Activated naive CD4-positive, alpha-beta T cell treated with anti-CD3 and anti-CD28 coated beads, Interleukin-2, amount 50 U/mL, for 24 hours (primary cell): ENCODE data around the gene SPATA20.

ENCODE experiments used
- H3K27ac Mint-ChIP-seq: one replicate; pipeline ENCODE4 v1.8.0; 2021; ENCODE audit warnings: mild to moderate bottlenecking, mixed read lengths
- H3K27me3 Mint-ChIP-seq: one replicate; pipeline ENCODE4 v1.8.0; 2021; ENCODE audit warnings: mixed read lengths
- H3K36me3 Mint-ChIP-seq: one replicate; pipeline ENCODE4 v1.8.0; 2021; ENCODE audit warnings: mixed read lengths
- H3K4me1 Mint-ChIP-seq: one replicate; pipeline ENCODE4 v1.8.0; 2021; ENCODE audit warnings: mixed read lengths
- H3K4me3 Mint-ChIP-seq: one replicate; pipeline ENCODE4 v1.8.0; 2021; ENCODE audit warnings: mild to moderate bottlenecking, mixed read lengths
- H3K9me3 Mint-ChIP-seq: one replicate; pipeline ENCODE4 v1.8.0; 2021; ENCODE audit warnings: mixed read lengths

Gene SPATA20

DNA sequence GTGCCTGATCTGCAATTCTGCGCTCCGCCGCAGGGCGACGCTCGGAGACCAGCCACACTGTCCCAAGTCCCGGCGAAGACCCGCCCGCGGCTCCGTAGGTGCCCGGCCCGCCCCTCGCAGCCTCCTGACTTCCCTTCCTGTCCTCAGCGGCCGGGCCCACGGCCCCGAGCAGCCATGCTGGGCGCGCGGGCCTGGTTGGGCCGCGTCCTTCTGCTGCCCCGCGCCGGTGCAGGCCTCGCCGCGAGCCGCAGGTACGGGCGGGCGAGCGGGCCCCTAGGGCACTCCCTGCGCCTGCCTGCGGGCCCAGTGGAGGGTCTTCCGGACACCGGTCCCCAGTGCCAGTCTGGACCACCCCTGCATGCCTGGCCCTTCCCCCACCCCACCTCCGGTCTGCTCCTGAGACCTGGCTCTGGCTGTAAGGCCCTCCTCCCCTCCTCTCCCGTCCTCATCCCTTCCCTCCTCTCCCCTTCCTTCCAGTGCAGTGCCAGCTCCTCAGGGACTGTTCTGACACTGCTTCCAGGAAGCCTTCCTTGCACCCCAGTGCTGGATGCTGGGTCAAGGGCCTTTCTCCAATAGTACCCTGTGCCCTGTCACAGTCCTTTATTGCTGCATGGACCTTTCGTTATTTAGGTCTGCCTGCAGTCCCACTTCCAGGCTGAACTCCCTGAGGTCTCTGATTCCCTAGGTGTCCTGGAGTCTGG, at the start of gene SPATA20:
Gene SPATA20, plus strand, starts transcription at position 140 of the 701 bp plus-strand sequence. Its CDS starts 35 bp downstream, at position 175.
- Mint-ChIP-seq H3K9me3 (no peaks in the 10 kb centered on the region), H3K36me3 (no peaks in the 10 kb centered on the region), H3K4me3 (peak within 1 kb of the TSS; percentile 57), H3K27me3 (peaks cover 5% of the 10 kb centered on the region), H3K27ac (peak within 1 kb of the TSS; percentile 65), H3K4me1 (peaks cover 21% of the 10 kb centered on the region)

DNA sequence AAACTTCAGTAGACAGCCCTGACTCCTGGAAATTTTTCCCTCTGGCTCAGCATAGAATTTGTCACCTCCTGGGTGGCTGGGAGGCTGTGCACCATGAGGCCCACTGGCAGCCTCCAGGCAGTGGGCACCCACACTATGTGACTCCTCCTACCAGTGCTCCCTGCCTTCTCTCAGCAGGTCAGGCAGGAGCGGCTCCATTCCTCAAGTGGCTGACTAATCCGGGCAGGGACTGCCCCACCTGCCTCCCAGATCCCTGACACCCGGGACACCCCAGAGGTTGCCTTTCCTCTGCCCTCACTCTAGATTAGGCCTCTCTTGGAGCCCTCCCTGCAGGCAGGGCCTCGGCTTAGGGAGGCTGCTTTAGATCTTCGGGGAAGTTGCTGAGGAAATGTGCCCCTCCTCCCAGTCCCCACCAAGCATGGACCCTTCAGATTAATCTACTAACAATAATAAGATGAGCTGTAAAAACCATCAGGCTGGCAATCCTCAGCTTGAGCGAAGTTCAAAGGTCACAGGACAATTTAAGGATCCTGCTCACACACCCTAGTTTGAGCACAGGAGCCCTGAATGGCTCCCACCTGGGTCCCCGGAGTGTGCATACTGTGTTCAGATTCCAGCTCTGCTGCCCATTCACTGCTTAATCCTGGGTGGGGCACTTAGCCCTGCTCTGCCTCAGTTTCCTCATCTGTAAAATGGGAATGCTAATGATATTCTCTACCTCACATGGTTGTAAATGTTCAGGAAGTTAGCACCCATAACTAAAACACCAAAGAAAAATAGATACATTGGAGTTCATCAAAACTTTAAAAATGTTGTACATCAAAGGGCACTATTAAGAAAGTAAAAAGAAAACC, 48.7 kb upstream of the SPATA20 start:
- no peaks in the 10 kb centered on the region for H3K4me1 Mint-ChIP-seq

GRCh38 chr17:50499270-50499669, 47.7 kb upstream of the SPATA20 start:
- H3K4me3 Mint-ChIP-seq: no peak overlapping the region
- H3K4me1 Mint-ChIP-seq: peaks cover 5% of the 10 kb centered on the region
- H3K9me3 Mint-ChIP-seq: no peaks in the 10 kb centered on the region
- no peak overlapping the region for H3K27ac Mint-ChIP-seq
- no peaks in the 10 kb centered on the region for H3K36me3 Mint-ChIP-seq
- peaks cover 2% of the 10 kb centered on the region for H3K27me3 Mint-ChIP-seq

More for the DNA sequence above, 48.7 kb upstream of the SPATA20 start:
- no peak overlapping the region for H3K27ac Mint-ChIP-seq
- peaks cover 2% of the 10 kb centered on the region for H3K27me3 Mint-ChIP-seq
- H3K4me3 Mint-ChIP-seq: no peak overlapping the region
- H3K9me3 Mint-ChIP-seq: no peaks in the 10 kb centered on the region
- H3K36me3 Mint-ChIP-seq: no peaks in the 10 kb centered on the region

DNA sequence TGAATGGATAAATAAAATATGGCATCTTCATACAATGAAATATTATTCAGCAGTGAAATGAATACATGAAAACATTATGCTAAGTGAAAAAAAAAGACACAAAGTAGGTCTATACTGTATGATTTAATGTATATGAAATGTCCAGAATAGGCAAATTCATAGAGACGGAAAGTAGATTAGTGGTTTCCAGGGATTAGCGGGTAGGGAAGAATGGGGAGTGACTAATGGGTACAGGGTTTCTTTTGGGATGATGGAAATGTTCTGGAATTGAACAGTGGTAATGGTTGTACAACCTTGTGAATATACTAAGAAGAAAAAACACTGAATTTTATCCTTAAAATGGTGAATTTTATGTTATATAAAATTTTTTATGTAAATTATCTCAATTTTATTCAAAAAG, 47.3 kb upstream of the SPATA20 start:
- H3K9me3 Mint-ChIP-seq: no peaks in the 10 kb centered on the region
- no peak overlapping the region for H3K27ac Mint-ChIP-seq
- peaks cover 2% of the 10 kb centered on the region for H3K27me3 Mint-ChIP-seq
- no peaks in the 10 kb centered on the region for H3K36me3 Mint-ChIP-seq
- H3K4me1 Mint-ChIP-seq: peaks cover 9% of the 10 kb centered on the region
- no peak overlapping the region for H3K4me3 Mint-ChIP-seq

GRCh38 chr17:50501054-50501453, 45.9 kb upstream of the SPATA20 start:
- Mint-ChIP-seq H3K4me3 (no peak overlapping the region), H3K27me3 (peaks cover 2% of the 10 kb centered on the region), H3K4me1 (peaks cover 18% of the 10 kb centered on the region)

DNA sequence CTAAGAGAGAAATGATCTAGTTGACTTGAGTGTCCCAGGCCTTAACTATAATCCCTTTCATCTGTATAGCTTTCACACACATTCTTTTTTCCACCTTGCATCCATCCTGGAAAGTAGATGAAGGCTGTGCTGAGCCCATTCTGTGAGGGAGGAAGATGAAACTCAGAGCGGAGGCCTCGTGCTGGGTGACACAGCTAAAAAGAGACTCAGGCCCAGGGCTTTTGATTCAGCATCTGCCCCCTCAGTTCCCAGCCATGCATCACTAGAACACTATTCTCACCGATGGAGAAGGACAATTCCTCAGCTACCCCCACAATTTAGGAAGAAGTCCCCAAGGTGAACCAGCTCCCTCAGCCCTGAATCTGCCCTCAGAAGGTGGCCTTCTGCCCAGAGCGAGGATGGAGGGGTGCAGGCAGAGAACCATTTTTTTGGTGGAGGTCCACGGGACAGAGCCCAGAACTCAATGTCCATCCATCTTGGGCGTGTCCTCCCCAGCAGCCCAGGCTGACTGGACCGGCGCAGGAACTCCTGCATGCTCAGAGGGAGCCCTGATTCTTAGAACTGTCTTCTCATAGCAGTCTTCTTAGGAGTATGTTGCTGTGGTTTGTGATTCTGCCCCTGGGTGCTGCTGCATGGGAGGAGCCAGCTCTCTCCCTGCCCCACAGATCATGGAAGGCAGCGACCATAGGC, 44.5 kb upstream of the SPATA20 start:
- Mint-ChIP-seq H3K36me3 (no peaks in the 10 kb centered on the region), H3K4me3 (no peak overlapping the region), H3K27me3 (peaks cover 2% of the 10 kb centered on the region), H3K27ac (no peak overlapping the region), H3K9me3 (no peaks in the 10 kb centered on the region), H3K4me1 (peaks cover 19% of the 10 kb centered on the region)

More at GRCh38 chr17:50501054-50501453, 45.9 kb upstream of the SPATA20 start:
- Mint-ChIP-seq H3K9me3 (no peaks in the 10 kb centered on the region), H3K27ac (no peak overlapping the region), H3K36me3 (no peaks in the 10 kb centered on the region)

DNA sequence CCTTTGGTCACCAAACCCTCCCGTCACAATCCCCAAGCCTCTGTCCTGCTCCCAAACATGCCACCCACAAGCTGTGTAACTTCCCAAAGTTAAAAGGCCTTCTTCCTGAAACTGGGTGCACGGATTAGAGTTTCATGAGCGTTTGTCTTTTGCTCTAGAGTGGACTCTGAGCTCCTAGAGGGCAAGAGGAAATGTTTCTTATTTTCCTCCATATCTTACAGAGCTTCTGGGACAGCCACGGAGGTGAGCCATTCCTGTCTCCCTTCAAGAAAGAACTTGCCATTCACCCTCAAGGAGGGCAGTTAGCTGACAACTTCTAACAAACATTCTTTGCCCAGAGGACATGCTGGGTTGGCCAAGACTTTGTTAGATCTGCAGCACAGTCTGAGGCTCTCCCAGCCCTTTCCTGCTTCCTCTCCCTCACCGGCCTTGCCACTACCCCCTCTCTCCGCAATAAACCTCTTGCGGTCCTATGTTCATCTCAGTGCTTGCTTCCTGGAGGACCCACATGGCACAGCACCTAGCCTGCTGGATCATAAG, 41.3 kb upstream of the SPATA20 start:
- Mint-ChIP-seq H3K4me3 (no peak overlapping the region), H3K27me3 (no peaks in the 10 kb centered on the region), H3K27ac (no peak overlapping the region), H3K36me3 (no peaks in the 10 kb centered on the region), H3K9me3 (no peaks in the 10 kb centered on the region), H3K4me1 (peaks cover 38% of the 10 kb centered on the region)

DNA sequence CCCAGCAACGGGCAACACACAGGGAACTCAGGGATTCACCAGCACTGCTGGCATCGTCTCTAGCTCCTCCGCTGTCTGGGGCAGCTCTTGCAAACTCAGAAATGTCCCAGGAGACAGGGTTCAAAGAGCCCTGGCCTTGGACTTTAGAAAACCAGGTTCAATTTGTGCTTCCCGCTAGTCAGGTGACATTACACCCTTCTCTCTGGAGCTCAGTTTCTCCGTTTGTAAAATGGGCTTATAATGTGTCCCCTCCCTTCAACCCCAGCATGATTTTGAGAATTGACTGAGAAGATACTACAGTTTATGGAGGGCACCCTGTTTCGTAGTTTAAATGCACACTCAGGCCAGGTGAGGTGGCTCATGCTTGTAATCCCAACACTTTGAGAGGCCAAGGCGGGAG, 40.7 kb upstream of the SPATA20 start:
- Mint-ChIP-seq H3K4me1 (peaks cover 44% of the 10 kb centered on the region), H3K27ac (no peak overlapping the region), H3K4me3 (peak overlapping the region; percentile 11), H3K36me3 (no peaks in the 10 kb centered on the region), H3K27me3 (no peaks in the 10 kb centered on the region), H3K9me3 (no peaks in the 10 kb centered on the region)

DNA sequence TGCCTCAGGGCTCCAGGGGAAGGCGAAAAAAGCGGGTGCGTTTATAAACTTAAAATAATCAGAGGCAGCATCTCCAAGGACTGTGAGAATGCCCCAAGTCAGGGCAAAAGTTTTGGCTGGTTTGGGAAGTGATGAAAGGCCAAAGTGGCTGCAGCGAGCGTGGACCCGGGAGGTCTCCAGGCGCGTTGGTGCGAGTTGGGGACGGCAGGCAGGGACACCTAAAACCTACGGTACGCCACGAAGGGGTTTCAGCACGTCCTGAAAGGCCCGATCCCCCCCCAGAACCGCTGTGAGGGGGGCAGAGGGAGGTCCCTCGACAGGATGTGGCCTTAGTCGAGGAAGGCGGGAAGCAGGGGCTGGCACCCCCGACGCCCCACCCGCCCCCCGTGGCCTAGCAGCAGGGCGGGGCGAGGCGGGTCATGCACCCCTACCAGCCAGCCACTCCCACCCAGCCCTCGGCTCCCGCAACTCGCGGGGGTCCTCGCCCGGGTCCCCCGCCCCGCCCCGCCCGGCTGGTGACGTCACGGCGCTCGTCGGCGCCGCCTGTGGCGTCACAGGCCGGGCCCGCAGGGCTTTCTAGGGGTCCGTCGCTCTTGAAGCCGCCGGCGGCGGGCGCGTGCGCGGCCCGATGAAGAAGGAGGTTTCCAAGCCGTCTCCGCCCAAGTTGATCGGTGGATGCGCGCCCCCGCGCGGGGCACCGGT, 39.0 kb upstream of the SPATA20 start, which contains the start of gene MYCBPAP:
Gene MYCBPAP, plus strand, starts transcription at position 569 of the 702 bp plus-strand sequence. CDS start 236 bp downstream, outside the sequence.
- H3K36me3 Mint-ChIP-seq: no peaks in the 10 kb centered on the region
- H3K4me3 Mint-ChIP-seq: peak within 1 kb of the TSS; percentile 91
- H3K27ac Mint-ChIP-seq: peak within 1 kb of the TSS; percentile 63
- H3K27me3 Mint-ChIP-seq: no peaks in the 10 kb centered on the region
- peaks cover 51% of the 10 kb centered on the region for H3K4me1 Mint-ChIP-seq
- no peaks in the 10 kb centered on the region for H3K9me3 Mint-ChIP-seq

DNA sequence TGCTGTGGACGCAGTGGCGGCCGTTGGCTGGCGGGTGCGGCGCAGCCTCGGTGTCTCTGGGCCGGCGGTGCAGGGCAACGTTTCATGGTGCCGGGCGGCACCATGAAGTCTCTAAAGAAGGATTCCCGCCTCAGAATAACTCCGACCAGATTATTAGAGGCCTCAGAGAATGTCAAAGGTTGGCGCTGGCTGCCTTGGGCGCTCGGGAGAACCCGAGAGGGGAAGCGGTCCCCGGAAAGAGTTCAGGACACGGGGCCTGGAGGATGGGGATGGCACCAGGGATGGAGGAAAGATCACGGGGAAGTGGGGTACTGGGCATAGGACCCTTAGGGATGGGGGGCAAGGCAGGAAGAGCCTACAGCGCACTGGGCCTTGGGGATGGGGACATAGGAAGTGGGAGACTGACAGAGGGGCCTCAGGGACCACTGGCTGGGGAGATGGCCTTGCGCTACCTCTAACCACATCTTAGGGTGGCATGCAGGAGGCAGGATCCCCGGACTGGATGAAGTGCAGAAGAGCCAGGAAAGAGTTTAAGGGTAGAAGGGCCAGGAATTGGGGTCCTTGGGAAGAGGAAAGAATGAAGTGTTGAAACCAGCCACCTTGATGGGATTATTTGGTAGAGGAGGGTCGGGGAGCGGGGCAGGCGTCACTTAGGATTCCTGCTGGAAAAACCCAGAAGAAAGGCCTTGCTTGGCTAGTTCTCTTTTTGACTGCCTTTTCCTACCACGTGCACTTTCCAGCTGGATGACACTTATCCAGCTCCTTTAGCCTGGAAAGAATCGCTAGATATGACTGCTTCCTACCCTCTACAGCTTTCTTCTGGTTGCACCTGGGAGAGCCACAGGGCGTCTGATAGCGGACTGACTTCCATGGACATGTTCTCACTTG, 38.2 kb upstream of the SPATA20 start:
- peak overlapping the region; percentile 91 for H3K4me3 Mint-ChIP-seq
- H3K4me1 Mint-ChIP-seq: peaks cover 47% of the 10 kb centered on the region
- no peaks in the 10 kb centered on the region for H3K36me3 Mint-ChIP-seq

DNA sequence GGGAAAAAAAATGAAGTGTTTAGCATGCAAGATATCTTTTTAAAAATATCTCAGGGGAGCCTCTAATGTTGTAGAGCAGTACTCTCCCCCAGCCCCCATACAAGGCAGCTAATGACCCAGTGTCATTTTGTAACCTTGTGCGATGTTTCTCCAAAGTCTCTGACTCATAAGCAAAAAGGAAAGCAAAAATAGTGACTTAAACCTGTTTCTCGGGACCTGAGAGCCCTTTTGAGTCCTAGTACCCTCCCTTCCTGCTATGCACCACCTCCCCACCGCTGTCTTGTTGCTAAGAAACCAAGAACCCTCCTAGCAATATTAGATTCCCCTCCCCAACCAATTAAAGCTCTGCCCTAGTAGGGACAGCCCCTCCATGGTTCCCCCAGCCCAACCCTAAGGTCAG, 35.9 kb upstream of the SPATA20 start:
- Mint-ChIP-seq H3K27me3 (no peaks in the 10 kb centered on the region), H3K27ac (peak overlapping the region; percentile 76), H3K36me3 (no peaks in the 10 kb centered on the region), H3K9me3 (no peaks in the 10 kb centered on the region), H3K4me3 (no peak overlapping the region), H3K4me1 (peaks cover 33% of the 10 kb centered on the region)

More for the DNA sequence above, 38.2 kb upstream of the SPATA20 start:
- H3K27me3 Mint-ChIP-seq: no peaks in the 10 kb centered on the region
- H3K27ac Mint-ChIP-seq: peak overlapping the region; percentile 63
- no peaks in the 10 kb centered on the region for H3K9me3 Mint-ChIP-seq

GRCh38 chr17:50513495-50513894, 33.5 kb upstream of the SPATA20 start:
- Mint-ChIP-seq H3K36me3 (no peaks in the 10 kb centered on the region), H3K27me3 (no peaks in the 10 kb centered on the region), H3K27ac (no peak overlapping the region), H3K9me3 (no peaks in the 10 kb centered on the region), H3K4me3 (no peak overlapping the region), H3K4me1 (peaks cover 39% of the 10 kb centered on the region)

DNA sequence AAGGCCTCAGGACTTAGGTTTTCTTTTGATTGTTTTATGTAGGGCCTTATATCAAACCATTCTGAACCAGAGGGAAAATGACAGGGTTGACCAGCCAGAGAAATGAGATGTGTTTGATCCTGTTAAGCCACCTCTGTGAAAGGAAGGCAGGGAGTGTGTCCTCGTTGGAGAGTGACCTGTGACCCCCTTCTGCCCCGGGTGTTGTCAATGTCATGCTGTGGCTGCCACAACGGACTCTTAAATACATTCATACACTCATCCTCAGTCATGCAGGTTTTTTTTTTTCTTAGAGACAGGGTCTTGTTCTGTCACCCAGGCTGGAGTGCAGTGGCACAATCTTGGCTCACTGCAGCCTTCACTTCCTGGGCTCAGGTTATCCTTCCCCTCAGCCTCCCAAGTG, 32.6 kb upstream of the SPATA20 start:
- Mint-ChIP-seq H3K27ac (no peak overlapping the region), H3K27me3 (no peaks in the 10 kb centered on the region), H3K4me1 (peaks cover 31% of the 10 kb centered on the region), H3K4me3 (no peak overlapping the region), H3K36me3 (no peaks in the 10 kb centered on the region), H3K9me3 (no peaks in the 10 kb centered on the region)
